Lung microvascular endothelial cell (primary cell): ENCODE results near the gene MED29. TPM values are rescaled to one million over a fixed set of nuclear protein-coding genes. Genes with fewer than 3 reads are reported as not detected.

Experiments
- DNase-seq, 2 donors: peaks; one replicate each; pipeline versions ENCODE4 v3.0.0 to v3.0.0-alpha.2; 2010; ENCODE audit warnings: low read depth in 2 of 2
- total RNA-seq: library from RNA; depleted of rRNA; stranded (reverse); fragments of >200 nt; gene quantifications from 2 replicates; pipeline ENCODE4 v1.2.1, GENCODE V29; 2014

MED29 gene
- total RNA-seq, result 11.1 and 13.5 TPM in 2 replicates

DNA sequence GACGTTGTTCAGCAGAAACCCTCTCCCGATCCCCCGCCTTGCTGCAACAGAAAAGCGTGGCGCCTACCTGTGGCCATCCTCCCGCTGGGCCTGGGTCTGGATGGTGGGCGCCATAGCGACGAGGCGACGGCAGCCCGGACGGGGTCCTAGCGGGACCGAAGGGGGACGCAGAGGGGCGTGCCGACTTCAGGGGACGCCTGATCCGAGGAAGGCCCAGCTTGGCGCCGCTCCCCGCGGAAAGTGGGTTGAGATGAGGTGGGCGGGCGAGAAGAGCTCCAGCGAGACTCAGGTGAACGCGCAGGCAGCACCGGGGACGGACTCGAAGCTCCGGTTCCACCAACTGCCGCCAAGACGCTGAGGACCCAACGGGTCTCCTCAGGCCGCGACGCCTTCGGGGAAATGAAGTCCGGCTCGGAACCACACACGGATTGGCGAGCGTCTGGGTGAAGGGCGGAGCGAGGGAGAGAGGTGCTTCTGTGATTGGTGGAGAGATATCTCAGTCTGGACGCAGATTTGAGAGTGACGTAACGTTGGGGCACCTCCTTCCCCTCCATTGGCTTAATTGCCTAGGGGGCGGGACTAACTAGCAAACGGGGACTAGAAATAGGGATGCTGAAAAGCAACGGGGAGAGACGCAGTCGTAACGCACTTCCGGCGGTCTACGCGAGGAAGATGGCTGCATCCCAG is at the start of gene MED29, which contains the start of gene PAF1:
TSS of gene MED29 (plus strand) at position 628 of the 687 bp plus-strand sequence. CDS start at position 673, 45 bp downstream.
TSS of gene PAF1 (minus strand) at position 356 of the 687 bp plus-strand sequence. CDS start at position 114, 242 bp downstream.
- DNase-seq, result peak; percentile 99 to 100

DNA sequence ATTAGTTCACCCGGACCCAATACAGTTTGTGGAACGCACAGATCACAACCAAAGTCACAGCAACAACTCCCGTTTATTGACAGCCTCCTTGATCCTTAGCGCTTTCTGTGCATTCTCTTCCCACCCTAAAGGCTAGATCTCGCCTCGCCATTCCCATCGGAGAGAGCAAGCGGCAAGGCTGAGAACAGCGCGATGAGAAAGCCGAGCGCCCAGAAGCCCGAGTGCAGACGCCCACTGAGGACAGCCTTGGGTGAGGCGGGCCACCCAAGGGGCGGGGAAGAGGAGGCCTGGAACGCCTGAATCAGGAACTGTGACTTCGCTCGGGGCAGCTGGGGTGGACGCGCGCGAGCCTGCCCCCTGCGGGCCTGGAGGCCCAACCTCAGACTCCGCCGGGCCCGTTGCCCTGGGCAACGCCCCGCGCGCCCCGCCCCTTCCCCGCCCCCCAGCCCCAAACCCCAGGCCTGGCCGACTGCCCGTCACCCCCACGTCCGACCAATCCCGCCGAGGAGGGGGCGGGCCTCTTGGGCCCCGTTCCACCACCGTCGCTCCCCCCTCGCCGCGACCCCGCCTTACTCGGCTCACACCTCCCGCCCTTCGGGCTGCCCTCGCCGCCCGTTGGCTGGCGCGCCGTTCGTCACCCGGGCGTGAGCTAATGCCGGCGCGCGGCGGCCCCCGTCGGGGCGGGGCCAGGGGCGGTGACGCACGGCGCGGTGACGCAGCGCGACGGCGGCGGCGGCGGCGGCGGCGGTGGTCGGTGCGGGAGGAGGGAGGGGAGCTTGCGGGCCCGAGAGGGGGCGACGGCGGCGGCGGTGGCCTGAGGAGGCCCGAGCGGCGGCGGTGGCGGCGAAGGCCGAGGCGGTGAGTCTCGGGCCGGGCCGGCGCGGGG is 49.2 kb upstream of the MED29 start, which contains the start of gene SAMD4B:
TSS of gene SAMD4B (plus strand) at position 703 of the 886 bp plus-strand sequence. CDS start 14,473 bp downstream, outside the sequence.
- DNase-seq, result peak; percentile 99

GRCh38 chr19:39342647-39343305 is 48.4 kb upstream of the MED29 start:
- peak in 1 of 2 donors; percentile 21 for DNase-seq

GRCh38 chr19:39345956-39346355 is 45.2 kb upstream of the MED29 start:
- no peak for DNase-seq

DNA sequence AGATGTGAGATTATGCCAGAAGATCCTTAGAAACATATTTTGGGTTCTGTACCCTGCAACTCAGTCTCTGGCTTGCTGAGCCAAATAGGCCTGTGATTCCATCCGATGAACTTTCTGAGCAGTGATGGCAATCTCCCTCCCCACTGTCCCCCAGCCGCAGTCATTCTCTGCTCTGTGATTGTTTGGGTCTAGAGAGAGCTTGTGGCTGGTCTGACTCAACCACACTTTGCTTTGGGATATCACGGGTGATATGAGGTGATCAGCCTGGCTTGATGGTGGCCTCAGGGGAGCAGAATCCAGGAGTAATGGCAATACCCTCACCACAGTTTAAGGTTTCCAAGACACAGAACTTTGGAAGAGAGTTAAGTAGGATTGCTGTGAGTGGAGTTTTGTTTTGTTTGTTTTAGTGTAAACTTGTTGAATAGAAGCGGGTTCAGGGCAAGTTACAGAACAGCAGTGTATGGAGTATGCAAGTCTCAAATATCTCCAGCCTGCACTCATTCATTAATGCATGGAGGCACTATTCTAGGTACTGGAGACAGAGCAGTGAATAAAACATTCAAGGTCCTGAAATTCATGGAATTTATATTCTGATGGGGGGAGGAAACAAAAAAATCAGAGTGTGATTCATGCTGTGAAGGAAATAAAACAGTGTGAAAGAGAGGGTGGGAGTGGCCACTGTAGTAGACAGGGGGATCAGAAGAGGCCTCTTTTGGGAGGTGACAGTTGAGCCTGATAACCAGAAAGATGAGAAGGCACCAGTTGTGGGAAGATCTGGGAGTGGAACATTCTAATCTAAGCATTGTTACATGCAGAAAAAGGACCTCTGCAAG is 43.6 kb upstream of the MED29 start:
- DNase-seq, result peak in 1 of 2 donors; percentile 42

DNA sequence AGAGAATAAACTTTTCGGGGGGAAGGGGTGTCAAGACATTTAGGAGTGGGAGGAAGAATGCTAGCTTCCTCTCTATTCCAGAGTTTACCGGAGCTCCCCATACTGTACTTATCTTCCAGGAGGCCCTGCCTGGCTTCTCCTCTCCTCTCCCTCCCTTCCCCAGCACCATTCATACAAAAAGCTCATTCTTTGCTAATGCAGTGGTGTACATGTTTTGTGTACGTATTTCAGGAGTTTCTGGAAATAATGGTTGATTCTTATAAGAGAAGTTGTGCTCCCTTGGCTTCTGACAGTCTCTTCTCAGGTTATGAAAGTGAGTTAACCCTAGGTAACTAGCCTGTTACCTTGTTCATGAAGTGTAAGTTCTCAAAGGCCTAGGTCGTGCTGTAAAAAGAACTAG is 41.9 kb upstream of the MED29 start:
- no peak for DNase-seq

- no peak for DNase-seq
Measured at GRCh38 chr19:39350156-39350555, 41.0 kb upstream of the MED29 start.

DNA sequence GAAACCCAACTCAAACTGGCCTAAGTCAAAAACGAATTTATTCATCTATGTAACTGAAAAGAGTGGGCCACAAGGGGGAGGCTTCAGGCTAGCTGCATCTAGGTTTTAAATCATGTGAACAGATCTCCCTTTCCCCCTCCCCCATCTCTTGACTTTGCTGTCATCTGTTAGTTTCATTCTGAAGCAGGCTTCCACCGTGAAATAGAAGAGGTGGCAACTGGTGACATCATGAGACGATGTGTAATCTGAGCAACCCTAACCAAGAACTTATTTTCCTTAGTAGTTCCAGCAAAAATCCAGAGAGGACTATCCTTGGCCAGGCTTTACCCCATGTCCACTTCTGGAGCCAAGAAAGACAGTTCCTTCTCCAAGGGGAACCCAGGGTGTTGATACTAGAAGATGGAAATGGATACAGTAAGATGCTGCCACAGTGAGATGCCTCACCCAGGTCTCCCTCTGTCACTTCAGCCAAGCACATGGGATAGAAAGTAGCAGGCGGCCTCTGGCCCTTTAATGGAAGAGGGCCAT is 39.6 kb upstream of the MED29 start:
- DNase-seq, result peak in 1 of 2 donors; percentile 5

- DNase-seq, result no peak
Measured at GRCh38 chr19:39352381-39353255, 38.6 kb upstream of the MED29 start.

DNA sequence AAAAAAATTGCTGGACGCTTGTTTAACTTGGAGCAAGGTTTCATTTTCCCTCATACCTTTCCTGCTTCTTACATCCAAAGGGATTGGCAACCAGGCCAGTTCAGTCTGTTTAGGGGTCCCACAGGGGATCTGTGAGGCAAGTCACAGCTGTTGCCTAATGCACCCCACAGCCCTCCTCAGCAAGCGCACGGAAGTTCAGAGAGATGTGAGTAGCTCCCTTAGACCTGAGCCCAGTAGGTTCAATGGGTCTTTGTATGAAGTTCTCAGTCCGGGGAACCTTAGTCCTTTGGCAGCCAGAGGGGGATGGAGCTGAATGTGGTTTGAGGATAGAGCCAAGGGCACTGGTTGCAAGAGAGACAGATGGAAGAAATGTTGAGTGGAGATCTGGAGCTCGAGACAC is 35.9 kb upstream of the MED29 start:
- no peak for DNase-seq

DNA sequence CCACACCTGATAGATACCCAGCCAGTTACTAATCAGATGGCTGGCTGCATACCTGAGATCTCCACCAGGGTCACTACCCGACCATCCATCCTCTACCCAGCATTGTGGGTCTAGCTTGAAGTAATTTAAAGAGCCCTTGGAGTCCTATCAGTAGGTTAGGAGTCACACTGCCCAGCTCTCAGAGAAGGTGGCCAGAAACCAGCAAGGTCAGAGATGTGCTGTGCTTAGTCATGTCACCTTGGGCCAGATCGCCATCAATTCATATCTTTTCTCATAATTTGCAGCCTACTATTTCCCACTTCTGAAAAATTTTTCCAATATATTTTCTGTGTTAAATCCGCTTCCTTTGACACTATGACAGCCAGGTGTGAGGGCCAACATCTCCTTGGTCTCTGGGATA is 35.1 kb upstream of the MED29 start:
- no peak for DNase-seq

- no peak for DNase-seq
Measured at GRCh38 chr19:39356647-39357046, 34.5 kb upstream of the MED29 start.

DNA sequence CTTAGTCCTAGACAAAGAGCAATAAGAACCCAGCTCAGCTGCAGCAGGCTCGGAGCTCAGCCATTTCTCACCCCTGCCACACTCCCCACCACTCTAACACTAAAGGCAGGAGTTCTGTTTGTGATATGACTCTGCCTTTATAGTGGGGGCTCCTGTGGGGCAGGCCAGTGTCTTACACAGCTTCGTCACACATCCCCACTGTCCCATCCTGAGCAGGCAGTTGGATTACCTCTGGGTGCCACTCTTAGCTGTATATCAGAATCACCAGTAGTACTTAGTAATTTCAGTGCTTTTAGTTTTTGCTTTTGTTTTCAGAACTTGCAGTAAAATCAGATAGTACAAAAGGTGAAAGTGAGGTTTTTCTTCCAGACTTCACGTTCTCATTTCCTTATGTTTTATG is 32.2 kb upstream of the MED29 start:
- DNase-seq, result no peak

DNA sequence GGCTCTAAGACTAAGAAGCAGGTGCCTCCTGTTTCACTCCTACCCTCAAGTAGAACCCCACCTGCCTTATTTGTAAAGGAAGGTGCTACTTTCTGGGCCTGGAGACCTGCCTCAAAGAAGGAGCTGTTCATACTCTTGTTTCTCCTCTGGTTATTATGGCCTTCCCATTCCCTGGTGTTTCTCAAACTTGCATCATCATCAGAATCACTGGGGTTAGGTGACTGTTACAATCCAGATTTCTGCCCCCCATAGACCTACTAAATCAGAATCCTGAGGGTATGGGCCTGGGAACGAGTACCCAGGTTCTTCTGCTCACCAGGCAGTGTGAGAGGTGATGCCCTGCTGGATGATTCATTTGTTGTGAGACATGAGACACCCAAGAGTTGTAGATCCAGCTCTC is 30.6 kb upstream of the MED29 start:
- no peak for DNase-seq

DNA sequence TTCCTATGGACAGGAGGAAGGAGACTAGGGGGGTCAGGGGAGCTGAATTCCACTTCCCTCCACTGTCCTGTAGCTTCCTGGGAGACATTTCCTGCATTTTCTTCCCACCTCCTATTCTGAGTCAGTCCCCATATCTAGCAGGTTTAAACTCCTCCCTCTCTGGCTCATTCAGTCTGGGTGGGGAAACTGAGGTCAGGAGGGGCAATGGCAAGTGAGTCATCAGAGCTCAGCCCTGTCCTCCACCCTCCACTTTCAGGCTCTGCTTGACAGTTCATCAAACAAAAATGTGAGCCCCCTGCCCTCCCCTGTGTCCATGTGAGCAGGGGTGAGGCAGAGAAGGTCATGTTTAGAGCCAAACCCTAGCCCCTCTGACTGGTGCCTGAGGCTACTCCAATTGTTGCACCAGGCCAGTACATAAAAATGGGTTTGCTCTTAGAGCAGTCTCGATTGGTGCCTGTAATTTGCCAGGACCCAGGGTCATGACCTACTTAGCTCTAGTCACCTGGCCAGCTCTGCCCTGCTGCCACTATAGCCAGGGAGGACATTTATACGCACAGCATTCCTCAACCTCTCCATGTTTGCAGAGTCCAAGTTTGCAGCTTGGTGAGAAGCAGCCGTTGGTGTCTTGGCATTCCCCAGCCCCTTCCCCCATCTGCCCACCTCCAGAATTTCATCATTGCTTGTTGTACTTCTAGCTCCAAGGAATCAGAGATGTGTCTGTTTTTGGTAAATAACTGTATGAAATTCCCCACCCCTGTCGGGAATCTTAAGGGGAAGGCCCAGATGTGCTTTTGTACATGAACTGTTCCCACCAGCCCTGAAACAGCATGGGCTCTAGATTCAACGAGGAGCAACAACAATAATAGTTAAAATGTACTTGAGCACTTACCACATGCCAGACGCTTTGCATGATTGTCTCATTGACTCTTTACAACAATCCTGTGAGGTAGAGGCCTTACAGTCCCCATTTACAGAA is 28.2 kb upstream of the MED29 start:
- DNase-seq, result peak in 1 of 2 donors; percentile 50

DNA sequence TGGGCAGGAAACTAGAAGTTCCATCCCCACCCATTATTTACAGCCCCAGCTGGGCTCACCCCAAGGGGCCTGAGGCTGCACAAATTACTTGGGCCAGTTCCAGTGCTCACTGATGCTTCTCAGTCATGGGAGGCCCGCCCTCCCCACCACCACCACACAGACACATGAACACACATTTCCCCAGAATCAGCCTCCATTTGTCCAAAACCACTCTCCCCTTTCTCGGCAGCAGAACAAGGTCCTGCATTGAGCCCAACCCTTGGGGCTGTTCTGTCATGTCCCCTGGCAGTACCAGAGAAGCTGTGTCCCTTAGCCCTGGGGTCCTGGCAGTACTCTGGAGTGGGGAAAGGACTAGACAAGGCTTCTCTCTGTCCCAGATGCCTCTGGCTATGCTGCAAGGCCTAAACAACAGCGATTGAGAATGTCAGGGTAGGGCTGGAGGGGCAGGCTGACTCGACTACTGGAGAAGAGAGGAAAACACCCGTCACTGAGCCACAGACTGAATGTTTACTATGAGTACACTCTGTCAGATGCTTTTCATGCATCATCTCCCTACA is 27.2 kb upstream of the MED29 start:
- DNase-seq, result peak in 1 of 2 donors; percentile 20

DNA sequence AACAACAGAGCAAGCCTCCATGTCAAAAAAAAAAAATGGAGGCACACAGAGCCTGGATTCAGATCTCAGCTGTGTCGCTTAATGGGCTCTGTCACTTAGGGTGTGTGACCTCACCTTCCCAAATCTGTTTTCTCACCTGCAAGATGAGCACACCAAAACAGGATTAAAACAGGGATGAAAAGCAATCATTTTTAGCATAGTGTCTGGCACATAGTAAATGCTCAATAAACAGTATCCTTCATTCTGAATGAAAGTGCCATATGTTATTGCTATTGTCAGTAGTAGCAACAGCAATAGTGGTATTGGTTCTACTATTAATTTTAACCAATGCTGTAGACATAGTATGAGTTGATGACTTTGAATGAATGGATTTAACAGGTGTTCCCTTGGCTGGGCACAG is 25.6 kb upstream of the MED29 start:
- no peak for DNase-seq

DNA sequence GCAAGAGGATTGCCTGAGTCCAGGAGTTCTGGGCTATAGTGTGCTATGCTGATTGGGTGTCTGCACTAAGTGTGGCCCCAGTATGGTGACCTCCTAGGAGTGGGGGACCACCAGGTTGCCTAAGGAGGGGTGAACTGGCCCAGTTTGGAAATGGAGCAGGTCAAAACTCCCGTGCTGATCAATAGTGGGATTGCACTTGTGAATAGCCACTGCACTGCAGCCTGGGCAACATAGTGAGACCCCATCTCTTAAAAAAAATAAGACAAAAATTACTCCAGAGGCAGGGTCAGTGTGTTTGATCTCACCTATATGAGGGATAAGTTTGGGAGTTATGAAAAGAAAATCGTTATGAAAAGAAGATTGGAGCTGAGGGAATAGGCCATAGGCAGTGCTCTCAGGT is 22.0 kb upstream of the MED29 start:
- no peak for DNase-seq
